K562 (cell line): Measurements from ENCODE around the gene CCDC85C. TPM values are rescaled to one million over a fixed set of nuclear protein-coding genes. Genes with fewer than 3 reads are reported as not detected.

Experiments
- ATAC-seq: fragments of 200-7000 bp; cut with Tn5 transposase; 3 replicates; pipeline ENCODE4 v1.9.1; 2020; ENCODE audit warnings: moderate library complexity
- BruUV-seq: library from RNA; stranded (reverse); fragments of 400-500 nt; replicated peaks from 2 replicates; lab custom pipeline; 2021; lab: Mats Ljungman, UMichigan
- CTCF ChIA-PET: fragments of 300-600 bp; formaldehyde crosslinking; extraction: SDS; loops from one replicate; lab custom pipeline; 2021; ENCODE audit warnings: low intra/inter-chr PET ratio; lab: Yijun Ruan, JAX
- POLR2A ChIA-PET: fragments of 300-600, 350-650 bp; sonication (Branson Sonifier 250); formaldehyde crosslinking; extraction: SDS; loops from one replicate; lab custom pipeline; 2021; ENCODE audit warnings: antibody characterized with exemption, inconsistent platforms; lab: Yijun Ruan, JAX
- DNase-seq, 4 experiments: peaks; one replicate each; pipeline versions ENCODE4 v3.0.0 to v3.0.0-alpha.2; 2011 to 2018; ENCODE audit warnings: low spot score in 3 of 4, mixed read lengths in 3 of 4; ENCODE audit errors: extremely low read depth in 1 of 4
- FAIRE-seq: peaks from 2 replicates; lab custom pipeline; 2011; peaks lifted over from hg19 to GRCh38; lab: Jason Lieb, UNC
- H2AFZ ChIP-seq: 2 replicates; pipeline ENCODE4 v1.6.0; 2011; ENCODE audit warnings: low read depth, low read length, control low read depth, inconsistent platforms
- H3K27ac ChIP-seq: fragments of 200-600 bp; 3 replicates; pipeline ENCODE4 v1.8.0; 2011; ENCODE audit warnings: low read depth, mild to moderate bottlenecking, control low read depth, inconsistent platforms, low read length, moderate library complexity, mixed read lengths; ENCODE audit errors: extremely low read depth
- H3K27me3 ChIP-seq, 2 experiments: fragments of 300-600 bp in 1 of 2; 2 replicates in 1 of 2; 3 replicates in 1 of 2; pipeline versions ENCODE4 v1.6.0 to v1.8.0; 2011; ENCODE audit warnings: inconsistent platforms in 2 of 2, low read length in 2 of 2, mild to moderate bottlenecking in 1 of 2, mixed read lengths in 1 of 2, moderate library complexity in 1 of 2; ENCODE audit not compliant: control insufficient read depth in 2 of 2, insufficient read depth in 2 of 2
- H3K36me3 ChIP-seq: fragments of 300-600 bp; 3 replicates; pipeline ENCODE4 v1.8.0; 2011; ENCODE audit warnings: mild to moderate bottlenecking, low read length, inconsistent platforms; ENCODE audit not compliant: control insufficient read depth, insufficient read depth
- H3K4me1 ChIP-seq, 2 experiments: fragments of 200-600 bp in 1 of 2; replicated peaks in 1 of 2; 2 replicates in 1 of 2; 3 replicates in 1 of 2; pipeline versions ENCODE4 v1.5.1 to v1.8.0; 2011; ENCODE audit warnings: inconsistent platforms in 2 of 2, low read length in 2 of 2, mild to moderate bottlenecking in 1 of 2, mixed read lengths in 1 of 2, moderate library complexity in 1 of 2; ENCODE audit not compliant: control insufficient read depth in 2 of 2, insufficient read depth in 2 of 2
- H3K4me2 ChIP-seq: 2 replicates; pipeline ENCODE4 v1.6.1; 2011; ENCODE audit warnings: low read length, control low read depth, inconsistent platforms, mixed read lengths; ENCODE audit not compliant: insufficient read depth
- H3K4me3 ChIP-seq: fragments of 200-600 bp; sonication (generic), shearing (Covaris generic); 2 replicates; pipeline ENCODE4 v1.5.1; 2016; ENCODE audit warnings: control low read depth, inconsistent platforms
- H3K79me2 ChIP-seq: fragments of 200-600 bp; 3 replicates; pipeline ENCODE4 v1.8.0; 2011; ENCODE audit warnings: low read length, inconsistent platforms; ENCODE audit not compliant: control insufficient read depth, insufficient read depth
- H3K9ac ChIP-seq, 2 experiments: 2 replicates each; pipeline versions ENCODE4 v1.6.0 to v1.6.1; 2011; ENCODE audit warnings: low read depth in 2 of 2, low read length in 2 of 2, control low read depth in 1 of 2, inconsistent platforms in 1 of 2, mild to moderate bottlenecking in 1 of 2, mixed read lengths in 1 of 2; ENCODE audit not compliant: insufficient read depth in 1 of 2
- H3K9me1 ChIP-seq: one replicate; pipeline ENCODE4 v1.6.0; 2011; ENCODE audit warnings: inconsistent platforms, mild to moderate bottlenecking, low read length, moderate library complexity; ENCODE audit not compliant: control insufficient read depth, insufficient read depth
- H3K9me3 ChIP-seq: replicated peaks from 2 replicates; pipeline ENCODE4 v1.5.1; 2011; ENCODE audit warnings: low read depth, low read length, inconsistent platforms; ENCODE audit not compliant: control insufficient read depth, insufficient read depth
- H4K20me1 ChIP-seq: replicated peaks from 2 replicates; pipeline ENCODE4 v1.6.1; 2011; ENCODE audit warnings: low read length, inconsistent platforms, mixed read lengths; ENCODE audit not compliant: control insufficient read depth, insufficient read depth
- POLR2A ChIP-seq: fragments of 450-650 bp; conservative IDR thresholded peaks from 2 replicates; pipeline ENCODE4 v1.6.1; 2016
- POLR2G ChIP-seq: fragments of 200-400 bp; formaldehyde crosslinking; IDR thresholded peaks from 2 replicates; pipeline ENCODE4 v1.6.1; 2017; ENCODE audit warnings: low read depth, mild to moderate bottlenecking, antibody characterized with exemption, low read length, moderate library complexity
- RBM14 ChIP-seq: fragments of 200-400 bp; formaldehyde crosslinking; IDR thresholded peaks from 2 replicates; pipeline ENCODE4 v1.6.1; 2018; ENCODE audit warnings: low read depth, mild to moderate bottlenecking, low read length, moderate library complexity, borderline replicate concordance; ENCODE audit not compliant: insufficient read depth
- RBM22 ChIP-seq: fragments of 200-400 bp; formaldehyde crosslinking; IDR thresholded peaks from 2 replicates; pipeline ENCODE4 v1.6.1; 2018; ENCODE audit warnings: low read length, low read depth; ENCODE audit not compliant: poor library complexity, severe bottlenecking
- WGBS: fragments of 100-300 bp; shearing (Covaris generic); methylation state at CpG from one replicate; pipeline ENCODE4 v1.1.6; 2016; ENCODE audit warnings: low coverage, mixed read lengths; ENCODE audit not compliant: insufficient coverage; ENCODE audit errors: missing lambda C conversion rate; 5-methylcytosine and 5-hydroxymethylcytosine counted together
- in situ Hi-C: fragments of 300-500 bp; cut with MboI; formaldehyde crosslinking; loops from 4 replicates; pipeline ENCODE4 v1.15.0; 2018; ENCODE audit warnings: inconsistent platforms, mixed read lengths
- intact Hi-C: fragments of 100-400 bp; cut with micrococcal nuclease; formaldehyde crosslinking; loops from 2 replicates; pipeline ENCODE4 v1.14.2; 2022
- polyA plus RNA-seq, 8 experiments: library from polyadenylated mRNA; depleted of rRNA in 4 of 8; stranded (reverse) in 5 of 8; unstranded in 3 of 8; fragments of >200 nt; fragmentation: Nextera tagmentation in 2 of 8; fragmentation: Illumina TruSeq in 1 of 8; extraction: Ambion mirVana in 2 of 8; extraction: Trizol in 1 of 8; gene quantifications; 2 replicates each; pipeline versions ENCODE4 v1.2.1 to v1.2.3, GENCODE V29; 2011 to 2014; ENCODE audit warnings: inconsistent platforms in 1 of 8, missing spikeins in 1 of 8
- total RNA-seq, 7 experiments: library from RNA; depleted of rRNA in 6 of 7; stranded (reverse); fragments of >200 nt in 6 of 7; fragmentation: Illumina TruSeq in 2 of 7; extraction: Trizol in 2 of 7; gene quantifications; 2 replicates each; pipeline versions ENCODE4 v1.2.1 to v1.2.3, GENCODE V29; 2011 to 2021; ENCODE audit warnings: low replicate concordance in 1 of 7

Gene CCDC85C
- total and polyA plus RNA-seq, 9 of the 15 experiments (the other 6 are each of a cell fraction or from before 2014, with no cell fraction given): 0.18 to 22.0 (median 6.3) TPM

- H3K4me2 ChIP-seq: no peak overlapping the region
- TF ChIP-seq RBM14 (no peak), POLR2G (peak; percentile 40; the same call in 1 of the 2 replicates), POLR2A (no peak), RBM22 (peak; percentile 51)
- H3K9me1 ChIP-seq: no peaks in the 10 kb centered on the region
- in situ Hi-C loops (no loop called here), intact Hi-C loops (no loop called here)
- ChIA-PET POLR2A (interaction anchor here (0.7 to 1.2 kb wide), 2 partner anchors 10 to 171 kb away, joined by 3 to 4 read pairs; partner anchors contain the start of gene CYP46A1), CTCF (no interaction called here)
- no peak for FAIRE-seq
- no peak for DNase-seq
- peaks cover 0 to 17% of the 10 kb centered on the region in 2 experiments; a peak in 2 of 5 replicates for H3K4me1 ChIP-seq
- H3K27ac ChIP-seq: no peak overlapping the region
- H3K4me3 ChIP-seq: no peak overlapping the region
- H3K79me2 ChIP-seq: no peaks in the 10 kb centered on the region
- ATAC-seq: no peak; the same call in 2 of the 3 replicates
- H2AFZ ChIP-seq: no peak overlapping the region
- no TSS peak for BruUV-seq
- no peaks in the 10 kb centered on the region for H3K9me3 ChIP-seq
- no peak overlapping the region for H3K9ac ChIP-seq
- H4K20me1 ChIP-seq: 0 out of 2 replicates have a peak, but pooled peaks cover 8% of the 10 kb centered on the region
- no peaks in the 10 kb centered on the region for H3K27me3 ChIP-seq
- H3K36me3 ChIP-seq: peaks cover 33% of the 10 kb centered on the region; the same call in 2 of the 3 replicates
- WGBS: 85% methylated on average over 8 of the region's 15 CpGs
Observed at GRCh38 chr14:99513183-99513694, 90.8 kb downstream of the CCDC85C start.
